Activated CD8-positive, alpha-beta memory T cell treated with anti-CD3 and anti-CD28 coated beads for 24 hours (primary cell): ENCODE data around the gene GATAD2A.
"Not testable (repeated sequence)": the region's sequence is repeated elsewhere in the genome, so short reads cannot be mapped to it uniquely, and the experiment has no call there.

Experiments used
- DNase-seq: peaks from one replicate; pipeline ENCODE4 v3.0.0-alpha.2; 2020

The GATAD2A gene

DNA sequence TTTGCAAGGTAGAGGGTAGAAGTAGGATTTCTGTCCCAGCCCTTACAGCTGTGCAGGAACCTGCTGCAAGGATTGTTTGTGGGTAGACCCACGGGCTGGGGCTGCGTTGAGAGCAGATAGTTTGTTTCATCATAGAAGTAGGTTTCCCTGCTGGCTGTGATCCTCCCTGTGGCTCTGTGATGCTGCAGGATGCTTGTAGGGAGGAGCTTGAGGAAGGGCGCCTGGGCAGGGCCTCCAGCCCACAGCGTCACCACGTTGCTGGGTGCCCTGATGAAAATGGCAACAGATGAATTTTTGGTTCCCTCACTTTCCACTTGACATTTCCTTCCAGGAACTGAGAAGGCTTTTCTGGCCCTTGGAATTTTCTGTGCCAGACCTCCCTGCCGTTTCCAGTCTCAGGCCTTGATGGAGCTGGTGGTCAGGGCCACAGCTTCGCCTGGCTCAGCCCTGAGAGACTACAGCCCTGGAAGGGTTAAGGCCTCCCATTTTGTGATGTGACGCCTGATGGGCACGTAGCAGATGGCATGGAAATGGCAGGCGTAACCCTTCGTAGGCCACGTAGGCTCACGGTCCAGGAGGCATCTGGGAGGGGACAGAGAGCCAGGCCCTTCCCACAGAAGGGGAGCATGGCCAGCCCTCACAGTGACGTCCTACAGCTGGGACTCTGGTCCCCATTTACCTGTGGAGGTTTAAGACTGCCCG is 42.2 kb downstream of the GATAD2A start:
- no peak for DNase-seq

DNA sequence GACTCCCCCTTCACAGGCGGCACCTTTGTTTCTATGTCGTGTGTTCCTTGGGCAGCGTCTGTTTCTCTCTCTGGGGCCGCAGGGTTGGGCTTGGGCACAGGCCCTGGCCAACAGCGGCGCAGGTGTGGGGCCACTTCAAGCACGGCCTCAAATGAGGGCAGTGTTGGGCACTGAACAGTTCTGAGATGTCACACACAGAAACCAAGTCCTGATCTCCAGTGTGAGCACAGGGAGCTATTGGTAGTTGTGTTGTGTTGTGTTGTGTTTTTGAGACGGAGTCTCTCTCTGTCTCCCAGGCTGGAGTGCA is 42.7 kb downstream of the GATAD2A start:
- DNase-seq = no peak

DNA sequence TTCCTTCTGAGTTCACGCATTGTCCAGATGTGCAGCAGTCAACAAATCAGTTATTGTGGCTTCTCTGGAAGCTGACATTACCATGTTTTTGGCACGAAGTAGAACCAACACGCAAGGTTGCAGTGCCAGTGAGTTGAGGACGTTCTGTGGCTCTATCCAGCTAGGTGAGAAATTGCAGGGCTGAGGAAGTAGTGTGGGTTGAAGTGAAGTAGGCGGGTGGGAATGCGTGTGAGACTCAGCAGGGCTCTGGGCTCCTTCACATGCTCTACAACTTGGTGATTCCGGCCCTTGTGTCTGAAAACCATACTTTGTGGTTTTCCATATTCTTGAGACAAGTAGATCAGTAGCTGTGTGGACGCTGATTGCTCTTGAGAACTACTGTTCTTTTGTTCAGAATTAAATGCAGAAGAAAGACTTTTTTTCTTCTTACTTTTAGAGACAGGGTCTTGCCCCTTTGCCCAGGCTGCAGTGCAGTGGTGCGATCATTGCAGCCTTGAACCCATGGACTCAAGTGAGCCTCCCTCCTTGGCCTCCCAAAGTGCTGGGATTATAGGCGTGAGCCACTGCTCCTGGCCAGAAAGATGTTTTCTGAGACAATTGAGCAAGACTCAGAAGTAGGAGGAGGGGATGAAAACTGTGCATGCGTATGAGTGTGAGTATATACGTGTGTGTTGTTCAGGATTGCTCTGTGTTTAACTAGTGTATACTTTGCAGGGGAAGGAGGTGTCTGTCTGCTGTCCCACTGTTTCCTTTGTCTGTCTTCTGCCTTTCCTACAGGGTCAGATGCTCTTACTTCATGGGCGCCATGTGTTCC is 46.2 kb downstream of the GATAD2A start:
- peak; percentile 69 for DNase-seq

DNA sequence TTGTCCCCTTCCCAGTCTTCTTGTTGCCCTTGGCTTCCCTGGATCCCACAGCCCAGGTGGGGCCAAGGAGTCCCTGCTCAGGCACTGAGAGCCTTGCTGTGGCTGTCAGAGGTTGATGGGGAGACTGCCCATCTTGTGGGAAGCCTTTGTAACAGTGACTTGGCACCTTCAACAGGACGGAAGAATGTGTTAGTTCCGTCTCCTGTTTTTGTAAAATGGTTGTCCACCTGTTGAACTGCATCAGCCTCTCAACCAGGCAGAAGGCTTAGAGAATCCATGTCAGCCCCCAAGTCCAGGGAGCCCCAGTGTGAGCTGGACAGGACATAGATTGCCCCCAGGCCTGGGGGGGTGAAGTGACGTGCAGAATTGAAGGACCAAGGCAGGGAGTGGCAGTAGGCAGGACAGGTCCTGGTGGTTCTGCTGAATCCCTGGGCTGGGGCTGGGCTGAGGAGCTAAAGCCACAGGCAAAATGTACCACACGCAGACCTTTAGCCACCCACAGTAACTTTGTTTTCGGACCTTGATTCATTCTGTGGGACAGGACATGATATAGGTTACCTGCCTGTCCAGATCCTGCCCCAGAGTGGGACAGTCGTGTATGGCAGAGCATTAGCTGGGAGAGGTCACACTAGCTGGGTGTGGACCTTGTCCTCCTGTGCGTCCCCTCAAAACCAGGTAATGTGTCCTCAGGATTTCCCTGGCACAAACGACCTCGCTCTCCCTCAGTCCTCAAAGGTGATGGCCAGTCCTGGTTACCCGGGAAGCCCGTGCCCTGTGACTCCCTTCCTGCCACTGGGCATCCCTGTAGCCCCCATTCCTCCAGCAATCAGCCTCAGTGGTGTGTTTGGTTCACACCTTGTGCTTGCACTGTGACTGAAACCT is 47.0 kb downstream of the GATAD2A start:
- DNase-seq = no peak

DNA sequence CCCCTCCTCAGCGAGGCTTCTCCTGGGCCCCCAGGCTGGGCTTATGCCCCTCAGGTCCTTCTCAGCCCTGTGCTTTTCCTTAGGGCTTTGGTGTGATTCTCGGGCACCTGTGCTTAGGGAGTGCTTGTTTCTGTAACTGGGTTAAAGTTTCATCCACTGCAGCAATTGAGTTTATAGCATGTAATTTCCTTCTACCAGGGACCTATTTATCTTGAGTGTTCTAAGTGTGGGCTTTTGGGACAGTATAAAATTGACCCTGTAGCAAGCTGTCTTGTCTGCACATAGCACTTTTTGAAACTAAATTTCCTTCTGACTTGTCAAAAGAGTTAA is 47.6 kb downstream of the GATAD2A start:
- DNase-seq = no peak

DNA sequence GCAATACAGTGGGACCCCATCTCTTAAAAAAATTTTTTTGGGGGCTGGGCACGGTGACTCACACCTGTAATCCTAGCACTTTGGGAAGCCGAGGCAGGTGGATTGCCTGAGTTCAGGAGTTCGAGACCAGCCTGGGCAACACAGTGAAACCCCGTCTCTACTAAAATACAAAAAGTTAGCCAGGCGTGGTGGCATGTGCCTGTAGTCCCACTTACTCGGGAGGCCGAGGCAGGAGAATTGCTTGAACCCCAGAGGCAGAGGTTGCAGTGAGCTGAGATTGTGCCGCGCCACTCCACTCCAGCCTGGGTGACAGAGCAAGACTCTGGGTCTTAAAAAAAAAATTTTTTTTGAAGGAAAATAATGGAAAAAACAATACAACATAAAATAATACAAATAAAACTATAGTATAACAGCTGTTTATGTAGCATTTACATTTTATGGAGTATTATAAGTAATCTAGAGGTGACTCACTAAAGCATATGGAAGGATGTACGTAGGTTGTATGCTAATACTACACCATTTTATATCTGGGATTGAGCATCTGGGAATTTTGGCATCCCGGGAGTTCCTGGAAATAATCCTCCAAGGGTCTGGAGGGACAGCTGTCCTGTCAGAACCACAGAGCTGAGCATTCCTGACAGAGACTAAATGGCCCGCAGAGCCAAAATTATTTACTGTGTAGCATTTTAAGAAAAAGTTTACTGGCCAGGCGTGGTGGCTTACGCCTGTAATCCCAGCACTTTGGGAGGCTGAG is 49.9 kb downstream of the GATAD2A start:
- not testable (repeated sequence) for DNase-seq

DNA sequence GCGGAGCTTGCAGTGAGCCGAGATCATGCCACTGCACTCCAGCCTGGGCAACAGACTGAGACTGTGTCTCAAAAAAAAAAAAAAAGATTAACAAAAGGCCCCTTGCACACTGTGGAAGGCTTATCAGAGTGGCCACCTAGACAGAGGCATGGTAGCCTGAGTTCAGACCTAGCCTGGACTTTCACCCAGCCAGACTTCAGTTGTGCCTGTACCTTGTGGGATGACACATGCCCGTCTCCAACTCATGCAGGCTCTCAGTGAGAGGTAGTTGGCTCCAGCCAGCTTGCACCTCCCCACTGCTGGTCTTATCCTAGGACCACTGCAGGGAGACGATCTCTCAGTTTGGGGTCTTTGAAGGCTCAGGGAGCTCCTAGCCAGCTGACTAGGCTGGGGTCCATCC is 52.2 kb downstream of the GATAD2A start:
- DNase-seq = no peak

DNA sequence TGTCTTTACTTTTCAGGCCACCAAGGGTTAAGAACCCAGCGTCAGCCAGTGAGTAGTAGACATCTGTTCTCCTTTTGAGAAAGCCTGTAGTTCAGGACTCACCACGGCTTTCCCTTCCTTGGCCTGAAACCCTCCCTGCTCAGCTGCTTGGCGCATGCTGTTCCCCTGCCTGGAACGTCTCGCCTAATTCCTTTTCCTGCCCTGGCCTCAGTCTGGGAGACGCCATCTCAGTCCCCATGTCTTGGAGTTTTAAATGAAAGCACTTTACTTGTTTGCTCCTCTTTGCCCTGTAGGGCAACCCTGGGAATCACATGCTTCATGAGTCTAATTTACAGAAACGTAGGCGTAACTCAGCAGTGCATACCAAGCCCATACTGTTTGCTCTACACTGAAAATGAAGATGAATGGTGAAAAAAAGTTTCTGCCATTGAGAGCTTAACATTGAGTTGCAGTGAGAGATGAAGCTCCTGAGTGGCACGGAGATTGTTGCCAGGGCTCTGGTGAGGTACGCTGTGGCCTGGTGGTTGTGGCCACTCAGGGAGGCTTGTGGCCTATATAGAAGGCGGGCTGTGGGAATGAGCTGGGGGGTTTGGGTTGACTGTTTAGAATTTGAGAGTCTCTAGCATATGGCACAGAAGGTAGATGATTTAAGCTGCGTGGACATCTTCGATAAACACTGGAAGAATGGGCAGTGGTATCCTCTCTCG is 52.8 kb downstream of the GATAD2A start:
- no peak for DNase-seq

DNA sequence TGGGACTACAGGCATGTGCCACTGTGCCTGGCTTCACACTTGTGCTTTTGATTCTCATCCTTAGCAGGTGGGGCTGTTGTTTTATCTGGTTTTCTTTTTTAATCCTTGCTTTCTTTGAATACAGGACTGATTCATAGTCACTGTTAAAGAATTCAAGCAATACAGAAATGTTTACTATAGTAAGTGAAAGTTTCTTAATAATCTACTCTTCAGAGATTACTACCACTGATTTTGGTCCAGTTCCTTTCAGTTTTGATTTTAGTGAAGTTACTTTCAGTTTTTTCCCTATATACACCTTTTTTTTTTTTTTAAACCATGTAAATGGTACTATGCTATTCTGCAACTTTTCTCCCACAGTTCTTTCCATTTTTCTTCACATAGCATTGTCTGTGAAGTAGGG is 53.6 kb downstream of the GATAD2A start:
- no peak for DNase-seq

DNA sequence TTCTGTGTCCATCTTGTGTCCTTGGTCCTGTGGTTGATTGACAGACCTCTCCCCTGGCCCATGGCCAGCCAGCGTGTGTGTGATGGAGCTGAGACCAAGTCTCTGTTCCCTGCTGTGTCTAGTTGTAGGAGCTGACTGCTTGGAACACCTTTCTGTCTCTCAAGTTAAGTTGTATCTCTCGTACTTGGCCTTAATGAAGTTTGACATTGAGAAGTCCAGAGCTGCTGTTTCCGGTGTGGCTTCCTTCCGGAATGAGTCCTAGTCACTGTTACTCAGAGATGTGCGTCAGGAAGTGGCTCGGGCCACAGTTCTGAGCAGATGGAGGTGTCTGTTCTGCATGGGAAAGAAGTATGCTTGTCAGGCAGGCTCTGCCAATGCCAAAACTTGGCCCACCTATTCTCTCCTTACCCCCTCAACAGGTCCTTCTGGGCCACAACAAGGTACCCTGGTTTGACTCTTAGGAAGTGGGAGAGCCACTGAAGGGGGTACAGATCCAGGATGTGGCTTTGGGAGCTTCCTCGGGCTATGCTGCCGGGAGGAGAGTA is 54.3 kb downstream of the GATAD2A start:
- DNase-seq = peak; percentile 79

DNA sequence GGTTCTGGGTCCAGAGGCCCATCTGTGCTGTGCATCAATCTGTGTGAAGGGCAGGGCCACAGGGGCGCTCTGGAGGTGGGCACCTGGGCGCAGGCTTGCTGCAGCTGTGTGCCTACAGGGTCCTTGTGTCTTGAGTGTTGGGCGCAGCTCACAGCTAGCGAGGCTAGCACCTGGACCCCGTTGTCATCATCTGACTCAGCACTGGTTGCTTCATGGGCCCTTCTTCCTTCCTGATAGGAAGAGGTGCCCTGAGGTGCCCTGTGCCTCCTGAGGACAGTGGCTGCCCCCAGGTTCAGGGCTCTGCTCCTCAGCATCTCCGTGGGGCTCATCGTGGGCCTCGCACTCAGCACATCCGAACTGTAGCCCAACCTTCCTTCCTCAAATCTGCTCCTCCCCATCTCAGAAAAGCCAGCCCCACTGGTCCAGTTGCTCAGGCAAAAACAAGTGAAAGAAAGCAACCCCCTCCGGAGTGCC is 54.8 kb downstream of the GATAD2A start:
- DNase-seq = no peak

DNA sequence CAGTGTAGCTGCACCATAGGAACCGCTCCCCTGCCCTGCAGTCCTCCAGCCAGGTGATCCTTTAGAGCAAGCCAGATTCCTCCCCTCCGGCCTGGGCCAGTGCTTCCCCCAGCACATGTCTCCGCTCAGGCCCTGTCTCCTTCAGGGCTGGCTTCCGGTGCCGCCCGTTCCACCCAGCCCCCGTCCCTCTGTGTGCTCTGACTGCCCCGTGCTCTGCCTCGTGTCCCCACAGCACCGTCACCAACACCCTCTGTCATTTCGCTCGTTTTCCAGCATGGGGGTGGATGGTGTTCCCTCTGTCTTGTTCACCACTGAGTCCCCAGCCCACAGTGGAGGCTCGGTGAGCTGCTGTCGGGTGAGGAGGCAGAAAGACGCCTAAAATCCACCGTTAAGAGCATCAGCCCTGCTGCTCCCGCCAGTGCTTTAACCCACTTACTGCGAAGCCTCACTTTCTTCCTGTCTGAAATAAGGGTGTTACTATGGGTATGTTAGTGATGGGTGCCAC is 55.3 kb downstream of the GATAD2A start:
- peak; percentile 85 for DNase-seq

DNA sequence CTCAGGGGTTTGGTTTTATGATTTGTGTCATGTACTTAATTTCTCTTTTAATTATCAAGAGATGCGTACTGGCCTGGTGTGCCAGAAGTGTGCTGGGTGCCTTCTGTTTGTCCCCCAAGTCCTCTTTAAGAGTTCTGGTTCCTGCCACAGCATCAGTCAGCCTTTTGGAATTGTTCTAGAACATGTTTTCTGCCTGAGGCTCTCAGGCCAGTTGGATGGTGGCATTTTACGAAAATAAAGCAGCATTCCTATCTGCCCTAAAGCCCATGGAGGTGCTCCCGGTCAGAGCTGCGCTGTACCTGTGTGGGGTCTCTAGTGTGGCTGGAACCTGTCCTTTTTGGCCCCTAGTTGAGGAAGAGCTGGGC is 55.8 kb downstream of the GATAD2A start:
- DNase-seq = no peak

DNA sequence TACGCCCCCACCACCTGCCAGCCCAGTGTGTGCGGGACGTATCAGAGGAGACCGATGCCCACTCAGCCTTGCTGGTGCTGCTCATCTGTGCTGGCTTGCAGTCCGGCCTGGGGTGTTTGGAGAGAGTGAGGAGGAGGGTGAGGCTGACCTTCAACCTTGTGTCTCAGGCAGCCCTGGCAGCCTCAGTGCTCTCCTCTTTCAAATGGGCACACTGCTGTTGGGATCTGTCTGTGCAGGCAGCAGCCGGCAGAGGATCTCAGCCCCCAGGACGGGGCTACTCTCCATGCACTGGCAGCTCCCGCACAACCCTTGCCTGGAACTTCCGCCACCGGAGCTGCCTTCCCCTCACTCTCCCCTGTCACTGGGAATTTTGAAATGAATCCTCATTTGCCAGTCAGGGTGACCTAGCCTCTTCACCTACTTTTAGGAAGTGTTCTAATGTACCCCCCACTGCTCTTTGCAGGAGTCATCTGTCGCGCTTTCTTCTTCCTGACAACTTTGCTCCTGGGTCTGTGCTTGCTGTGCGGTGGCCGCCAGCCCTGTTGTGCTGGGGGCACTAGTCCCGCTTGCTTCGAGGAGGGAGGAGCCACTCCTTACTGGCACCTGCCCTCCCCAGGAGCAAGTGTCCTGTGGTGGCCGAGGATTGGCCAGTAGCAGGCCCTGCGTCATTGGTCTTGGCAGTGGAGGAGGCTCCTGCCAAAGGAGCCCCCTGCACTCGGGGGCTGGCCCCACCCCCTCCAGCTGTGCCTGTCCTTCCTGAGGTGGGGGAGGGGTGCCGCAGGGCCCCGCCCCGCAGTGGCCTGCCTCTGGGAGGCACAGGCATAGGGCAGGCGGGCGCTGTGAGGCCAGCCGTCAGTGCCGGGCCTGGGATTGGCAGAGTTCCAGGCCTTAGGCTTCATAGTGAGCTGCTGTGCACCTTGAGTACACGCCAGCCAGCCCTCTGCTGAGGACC is 56.5 kb downstream of the GATAD2A start:
- DNase-seq = no peak

DNA sequence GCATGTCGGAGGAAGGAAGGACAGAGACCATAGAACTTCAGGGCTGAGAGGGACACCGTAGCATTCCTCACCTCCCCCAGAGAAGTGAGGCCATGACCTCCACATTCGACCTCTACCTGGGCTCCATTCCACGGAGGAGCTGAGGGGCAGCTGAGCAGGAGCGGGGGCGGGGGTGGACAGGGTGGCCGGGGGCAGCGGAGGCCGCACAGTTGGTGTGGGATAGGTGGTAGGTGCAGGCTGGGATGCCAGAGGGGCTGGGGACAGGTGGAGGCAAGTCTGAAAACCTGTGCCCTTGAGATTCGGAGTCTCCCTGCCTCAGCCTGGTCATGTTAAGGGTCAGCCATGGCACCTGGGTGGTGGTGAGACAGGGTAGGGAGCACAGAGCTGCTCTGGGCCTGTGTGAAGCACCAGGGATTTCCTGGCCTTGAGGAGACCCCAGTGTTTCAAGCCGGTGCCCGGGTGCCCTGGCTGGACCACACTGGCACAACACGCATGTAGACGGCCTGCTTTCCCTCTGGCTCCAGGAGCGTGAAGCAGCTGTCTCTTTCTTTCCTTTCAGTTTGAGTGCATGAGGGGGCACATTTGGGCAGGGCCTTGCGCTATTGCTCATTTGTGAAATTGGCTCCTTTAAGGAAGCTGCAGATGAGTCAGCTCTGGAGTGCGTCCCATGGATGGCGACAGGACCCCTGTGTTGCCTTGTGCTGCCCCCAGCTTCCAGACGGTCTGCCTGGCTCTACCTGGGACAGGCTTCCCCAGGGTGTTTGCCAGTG is 58.1 kb downstream of the GATAD2A start:
- no peak for DNase-seq

DNA sequence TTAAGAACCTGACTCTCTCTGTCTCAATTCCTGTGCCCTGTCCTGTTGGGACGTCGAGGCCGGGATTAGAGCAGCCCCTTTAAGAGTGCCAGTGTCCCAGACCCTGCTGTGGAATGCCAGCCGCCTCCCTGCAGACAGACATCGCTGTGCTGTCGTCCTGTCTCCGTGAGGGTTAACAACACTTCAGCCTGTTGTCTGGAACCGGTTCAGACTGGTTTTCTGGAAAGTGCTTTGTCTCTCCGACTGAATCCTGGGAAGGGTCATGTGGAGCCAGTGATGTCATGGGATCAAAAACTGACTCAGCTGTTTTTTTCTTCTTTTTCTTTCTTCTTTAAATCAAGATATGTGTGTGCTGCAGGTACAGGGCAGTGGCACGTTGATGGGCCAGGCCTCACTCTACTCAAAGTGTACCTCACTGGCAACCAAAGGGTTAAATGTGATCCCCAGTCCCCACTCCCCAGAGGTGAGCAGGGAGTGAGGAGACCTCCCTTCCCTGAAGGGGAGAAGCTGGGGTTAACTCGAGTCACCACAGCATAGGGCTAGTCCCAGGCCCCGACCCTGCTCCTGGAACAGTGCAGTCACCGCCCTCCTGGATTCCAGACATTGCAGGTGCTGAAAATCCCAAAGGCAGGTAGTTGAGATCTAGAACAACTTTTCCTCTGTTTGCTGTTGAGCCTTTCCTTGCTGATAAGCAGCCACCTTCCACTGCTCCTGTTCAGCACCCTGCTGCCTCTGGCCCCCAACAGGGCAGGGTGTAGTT is 59.0 kb downstream of the GATAD2A start:
- DNase-seq = no peak

DNA sequence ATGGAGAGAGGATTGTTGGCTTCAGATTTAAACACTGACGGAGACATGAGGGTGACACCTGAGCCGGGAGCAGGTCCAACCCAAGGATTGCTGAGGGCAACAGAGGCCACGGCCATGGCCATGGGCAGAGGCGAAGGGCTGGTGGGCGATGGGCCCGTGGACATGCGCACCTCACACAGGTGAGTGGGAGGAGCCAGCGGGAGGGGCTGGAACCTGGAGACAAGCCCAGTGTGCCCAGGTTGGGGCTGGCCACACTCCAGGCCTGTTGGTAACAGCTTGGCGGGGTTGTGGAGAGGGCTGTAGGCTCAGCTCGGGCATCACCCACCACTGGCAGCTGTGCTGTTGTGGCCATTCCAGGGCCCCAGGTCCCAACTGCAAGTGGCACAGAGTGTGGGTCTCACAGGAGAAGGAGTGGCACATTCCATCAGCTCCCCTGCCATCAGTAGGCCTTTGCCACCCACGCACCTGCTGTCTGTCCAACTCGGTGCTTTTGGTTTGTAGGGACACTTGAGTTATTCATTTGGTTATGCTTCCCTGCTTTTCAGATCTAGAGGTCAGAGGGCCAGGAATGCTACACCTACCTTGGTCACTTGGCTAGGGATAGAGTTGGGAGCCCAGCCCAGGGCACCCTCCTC is 60.1 kb downstream of the GATAD2A start:
- no peak for DNase-seq

DNA sequence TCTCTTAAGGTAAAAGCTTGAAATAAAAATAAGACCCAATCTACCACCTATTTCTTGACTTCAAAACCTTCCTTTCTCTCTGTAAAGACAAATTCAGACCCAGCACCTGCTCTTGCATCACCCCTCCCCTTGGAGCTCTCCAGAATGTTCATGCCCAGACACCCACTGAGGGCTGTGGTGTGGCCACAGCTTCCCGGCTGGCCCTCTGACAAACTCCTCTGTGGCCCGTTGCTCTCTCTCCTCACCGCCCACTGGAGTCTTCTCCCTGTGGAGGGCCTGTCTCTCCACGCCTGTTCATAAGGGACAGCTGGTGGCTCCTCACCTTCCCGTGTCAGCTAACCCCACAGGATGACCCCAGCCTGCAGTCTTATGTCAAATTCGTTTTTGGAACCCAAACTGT is 60.7 kb downstream of the GATAD2A start:
- DNase-seq = no peak
